ENCODE data around the gene PRG2. TPM values are rescaled to one million over a fixed set of nuclear protein-coding genes. Genes with fewer than 3 reads are reported as not detected.

Gene PRG2
- total and polyA plus RNA-seq, 2 of the 13 experiments (the other 11 are each of a cell fraction or from before 2014, with no cell fraction given) = not detected

- no peaks in the 10 kb centered on the region for H3K9me3 ChIP-seq (ENCODE audit: low read length)
- H3K36me3 ChIP-seq (replicated peaks in 1 of 2; ENCODE audit: control insufficient read depth in 1 of 2, insufficient read depth in 2 of 2, low read length in 2 of 2) = no peaks in the 10 kb centered on the region
- CTCF ChIA-PET (ENCODE audit: low intra/inter-chr PET ratio, low total read pairs) = no interaction called here
- H4K20me1 ChIP-seq (ENCODE audit: insufficient read depth, low read length) = no peaks in the 10 kb centered on the region
- intact Hi-C loops (cut with micrococcal nuclease; ENCODE audit: unreplicated experiment) (no loop called here), in situ Hi-C loops (cut with HindIII; ENCODE audit: extremely low pct_ligation_motif_present, low pct_unique_long_range_greater_than_20kb) (no loop called here)
- WGBS (ENCODE audit: low lambda C conversion rate) = 38% methylated on average over 12 of the region's 12 CpGs
- H3K4me3 ChIP-seq (replicated peaks in 1 of 3; ENCODE audit: insufficient read depth in 1 of 3, low read depth in 2 of 3, low read length in 3 of 3) = no peak overlapping the region
- no TSS peak for BruUV-seq (replicated peaks)
- no peak overlapping the region for H2AFZ ChIP-seq (ENCODE audit: low read length)
- H3K27me3 ChIP-seq (ENCODE audit: control insufficient read depth in 1 of 2, insufficient read depth in 2 of 2, low read length in 2 of 2) = no peaks in the 10 kb centered on the region
- FAIRE-seq (no peak), ATAC-seq (no peak), DNase-seq (ENCODE audit: low spot score) (peak; percentile 42)
- H3K79me2 ChIP-seq (ENCODE audit: insufficient read depth, low read length) = no peaks in the 10 kb centered on the region
- POLR2A ChIA-PET = interaction anchor here (1.0 kb wide), 1 partner anchor 19 kb away, joined by 4 read pairs; no protein-coding TSS in a partner anchor
- H3K4me2 ChIP-seq (ENCODE audit: low read depth, low read length) = peak overlapping the region; percentile 48
- peak overlapping the region; percentile 45 for H3K27ac ChIP-seq (ENCODE audit: extremely low read length, insufficient read depth, low read length)
- peaks cover 69% of the 10 kb centered on the region for H3K4me1 ChIP-seq (ENCODE audit: insufficient read depth, low read length)
- no peak overlapping the region for H3K9ac ChIP-seq (ENCODE audit: insufficient read depth, low read depth, low read length)
- TF ChIP-seq MEIS2 (CRISPR knock-in tag; IDR thresholded peaks at IDR 0.05) (0 out of 2 replicates have a peak, but pooled peaks have one; percentile 33), FOXK1 (CRISPR knock-in tag; IDR thresholded peaks at IDR 0.05; ENCODE audit: borderline replicate concordance, low read depth) (peak; percentile 11; the same call in 1 of the 2 replicates), FOXA3 (CRISPR knock-in tag; IDR thresholded peaks at IDR 0.05) (0 out of 2 replicates have a peak, but pooled peaks have one; percentile 25), ZNF143 (CRISPR knock-in tag; IDR thresholded peaks at IDR 0.05) (no peak), MTF2 (CRISPR knock-in tag; IDR thresholded peaks at IDR 0.05; ENCODE audit: borderline replicate concordance) (no peak), ZNF562 (CRISPR knock-in tag; IDR thresholded peaks at IDR 0.05; ENCODE audit: borderline replicate concordance) (no peak), ZC3H4 (CRISPR knock-in tag; IDR thresholded peaks at IDR 0.05; ENCODE audit: borderline replicate concordance) (no peak), ZNF317 (CRISPR knock-in tag; IDR thresholded peaks at IDR 0.05) (0 out of 2 replicates have a peak, but pooled peaks have one; percentile 23), SAP130 (CRISPR knock-in tag; IDR thresholded peaks at IDR 0.05; ENCODE audit: low read depth) (no peak), SOX6 (IDR thresholded peaks at IDR 0.05) (no peak), SOX6 (CRISPR knock-in tag; IDR thresholded peaks at IDR 0.05) (peak; percentile 43; the same call in 1 of the 2 replicates), PTBP1 (IDR thresholded peaks at IDR 0.05; ENCODE audit: low read depth, low read length, poor library complexity, severe bottlenecking) (no peak), EP300 (IDR thresholded peaks at IDR 0.05; ENCODE audit: low read depth in 2 of 2, low read length in 2 of 2) (peak in 1 of 2 experiments; percentile 14; a peak in 1 of 4 replicates), EP300 (CRISPR knock-in tag; IDR thresholded peaks at IDR 0.05; ENCODE audit: borderline replicate concordance) (no peak), HDAC2 (CRISPR knock-in tag; IDR thresholded peaks at IDR 0.05) (peak; percentile 13; the same call in 1 of the 2 replicates), ZSCAN21 (CRISPR knock-in tag; IDR thresholded peaks at IDR 0.05; ENCODE audit: borderline replicate concordance) (no peak), MAFF (IDR thresholded peaks at IDR 0.05; ENCODE audit: low read depth, low read length) (peak; percentile 88), ZBTB38 (CRISPR knock-in tag; IDR thresholded peaks at IDR 0.05) (0 out of 2 replicates have a peak, but pooled peaks have one; percentile 22), SOX13 (IDR thresholded peaks at IDR 0.05) (no peak), SOX13 (CRISPR knock-in tag; conservative IDR thresholded peaks at IDR 0.05 in 1 of 2, IDR thresholded peaks at IDR 0.05 in 1 of 2) (peak in 1 of 2 experiments; percentile 23; a peak in 1 of 4 replicates)
- TF ChIP-seq, protein P1, sequence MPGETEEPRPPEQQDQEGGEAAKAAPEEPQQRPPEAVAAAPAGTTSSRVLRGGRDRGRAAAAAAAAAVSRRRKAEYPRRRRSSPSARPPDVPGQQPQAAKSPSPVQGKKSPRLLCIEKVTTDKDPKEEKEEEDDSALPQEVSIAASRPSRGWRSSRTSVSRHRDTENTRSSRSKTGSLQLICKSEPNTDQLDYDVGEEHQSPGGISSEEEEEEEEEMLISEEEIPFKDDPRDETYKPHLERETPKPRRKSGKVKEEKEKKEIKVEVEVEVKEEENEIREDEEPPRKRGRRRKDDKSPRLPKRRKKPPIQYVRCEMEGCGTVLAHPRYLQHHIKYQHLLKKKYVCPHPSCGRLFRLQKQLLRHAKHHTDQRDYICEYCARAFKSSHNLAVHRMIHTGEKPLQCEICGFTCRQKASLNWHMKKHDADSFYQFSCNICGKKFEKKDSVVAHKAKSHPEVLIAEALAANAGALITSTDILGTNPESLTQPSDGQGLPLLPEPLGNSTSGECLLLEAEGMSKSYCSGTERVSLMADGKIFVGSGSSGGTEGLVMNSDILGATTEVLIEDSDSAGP (CRISPR knock-in tag; IDR thresholded peaks at IDR 0.05; ENCODE audit: borderline replicate concordance) = 0 out of 2 replicates have a peak, but pooled peaks have one; percentile 20
Measured at GRCh38 chr11:57438345-57439285, 48.2 kb upstream of the PRG2 start.
